CD4-positive, alpha-beta T cell treated with Interleukin-6 at 100 ng/mL for 8 hours (primary cell): ENCODE measurements around the gene SRD5A2.

Experiments
- DNase-seq: peaks from one replicate; pipeline ENCODE4 v3.0.0-alpha.2; 2020; ENCODE audit warnings: mixed read lengths, low spot score

SRD5A2 gene, protein sequence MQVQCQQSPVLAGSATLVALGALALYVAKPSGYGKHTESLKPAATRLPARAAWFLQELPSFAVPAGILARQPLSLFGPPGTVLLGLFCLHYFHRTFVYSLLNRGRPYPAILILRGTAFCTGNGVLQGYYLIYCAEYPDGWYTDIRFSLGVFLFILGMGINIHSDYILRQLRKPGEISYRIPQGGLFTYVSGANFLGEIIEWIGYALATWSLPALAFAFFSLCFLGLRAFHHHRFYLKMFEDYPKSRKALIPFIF

DNA sequence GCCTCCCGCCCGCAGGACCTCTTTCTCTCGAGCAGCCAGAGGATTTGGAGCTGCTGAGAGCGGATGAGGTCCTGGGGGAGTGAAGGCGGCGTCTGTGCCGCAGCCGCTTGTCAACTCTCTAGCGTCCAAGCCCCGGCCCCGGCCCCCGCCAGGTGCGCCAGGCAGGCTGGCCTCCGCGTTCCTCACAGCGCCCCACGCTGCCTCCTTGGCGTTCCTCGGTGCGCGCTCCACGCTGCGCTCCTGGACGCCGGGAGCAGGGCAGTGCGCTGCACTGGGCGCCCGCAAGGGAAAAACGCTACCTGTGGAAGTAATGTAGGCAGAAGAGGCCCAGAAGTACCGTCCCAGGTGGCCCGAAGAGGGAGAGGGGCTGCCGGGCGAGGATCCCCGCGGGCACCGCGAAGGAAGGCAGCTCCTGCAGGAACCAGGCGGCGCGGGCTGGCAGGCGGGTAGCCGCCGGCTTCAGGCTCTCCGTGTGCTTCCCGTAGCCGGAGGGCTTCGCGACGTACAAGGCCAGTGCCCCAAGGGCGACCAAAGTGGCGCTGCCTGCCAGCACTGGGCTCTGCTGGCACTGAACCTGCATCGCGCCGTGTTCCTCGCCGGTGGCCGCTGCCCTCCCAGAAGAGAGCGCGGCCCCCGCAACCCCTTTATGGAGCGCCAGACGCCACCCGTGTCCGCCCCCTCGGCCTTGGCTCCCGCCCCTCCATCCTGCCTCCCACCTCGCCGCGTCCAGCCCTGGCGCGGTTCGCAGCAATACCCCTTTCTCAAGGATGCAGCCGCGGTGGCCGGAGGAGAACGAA lies at the start of gene SRD5A2:
Gene SRD5A2 (minus strand): TSS at position 618 of the 797 bp plus-strand sequence. CDS start 38 bp downstream, at position 580.
- no peak for DNase-seq

DNA sequence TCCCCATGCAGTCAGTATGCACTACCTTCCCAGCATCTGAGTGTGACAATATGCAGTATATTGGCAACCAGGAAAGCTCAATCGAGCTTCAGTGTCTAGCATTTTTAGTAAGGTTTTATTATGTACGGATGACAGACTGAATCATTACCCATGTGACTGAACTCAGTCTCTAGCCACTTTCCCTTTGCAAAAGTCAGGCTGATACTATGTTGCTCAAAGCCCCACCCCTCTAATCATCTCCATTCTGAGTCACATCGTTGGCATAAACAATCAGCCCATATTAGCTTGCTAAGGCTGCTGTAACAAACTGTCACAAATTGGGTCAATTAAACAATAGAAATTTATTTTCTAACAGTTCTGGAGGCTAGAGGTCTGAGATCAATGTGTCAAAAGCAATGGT lies 25.8 kb upstream of the SRD5A2 start:
- no peak for DNase-seq

GRCh38 chr2:31598694-31599093 lies 18.0 kb upstream of the SRD5A2 start:
- DNase-seq, result no peak

DNA sequence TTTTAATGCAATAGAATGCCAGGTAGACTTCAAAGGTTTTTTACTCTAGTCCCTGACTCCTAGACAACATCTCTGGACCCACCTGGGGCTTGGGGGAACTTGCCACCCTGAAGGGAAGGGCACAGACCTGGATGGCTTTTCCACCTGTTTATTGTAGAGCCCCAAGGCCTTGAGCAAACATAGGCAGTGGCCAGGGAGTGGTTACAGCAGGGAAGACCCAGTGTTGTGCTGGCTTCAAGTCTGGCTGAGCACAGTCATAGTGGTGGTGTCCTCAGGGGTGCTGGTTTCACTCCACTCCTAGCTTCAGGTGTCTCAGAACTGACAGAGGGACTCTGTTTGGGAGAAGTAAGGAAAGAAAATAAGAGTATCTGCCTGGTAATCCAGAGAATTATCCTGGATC lies 5.5 kb upstream of the SRD5A2 start:
- DNase-seq, result no peak

DNA sequence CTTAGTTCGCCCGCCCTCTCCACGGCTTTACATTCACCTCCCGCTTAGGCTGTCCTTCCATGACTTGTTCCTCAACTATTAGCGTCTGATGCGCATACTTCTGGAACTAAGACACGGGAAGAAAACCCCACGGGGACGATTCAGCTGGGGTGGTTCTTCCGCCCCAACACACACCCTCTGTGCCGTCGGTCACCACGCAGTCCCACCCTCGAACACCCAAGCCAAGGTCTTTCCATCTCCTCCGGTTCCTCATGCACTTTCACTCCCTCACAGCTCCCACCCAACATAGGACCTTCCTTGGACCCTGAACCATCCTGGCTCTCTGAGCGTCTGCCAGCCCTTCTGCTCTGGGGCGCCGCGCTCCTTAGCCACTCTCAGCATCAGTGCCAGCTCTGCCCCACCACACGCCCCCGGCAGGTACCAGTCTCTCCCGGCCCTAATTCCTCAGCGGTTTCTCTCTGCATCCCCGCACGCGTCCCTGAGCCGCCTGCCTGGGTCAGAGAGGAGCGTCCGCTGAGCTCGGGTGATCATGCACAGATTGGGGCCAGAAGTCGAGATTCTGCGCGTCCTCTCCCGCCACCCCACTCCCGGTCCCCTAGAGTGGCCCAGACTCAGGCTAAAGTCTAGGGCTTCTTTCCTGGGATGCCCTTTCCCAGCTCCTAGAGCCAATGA lies 522 bp upstream of the SRD5A2 start:
- DNase-seq, result no peak

- DNase-seq, result no peak
These were observed 780 bp downstream of the SRD5A2 start for GRCh38 chr2:31579996-31580320.

GRCh38 chr2:31578316-31578715 lies 2.4 kb downstream of the SRD5A2 start:
- no peak for DNase-seq

DNA sequence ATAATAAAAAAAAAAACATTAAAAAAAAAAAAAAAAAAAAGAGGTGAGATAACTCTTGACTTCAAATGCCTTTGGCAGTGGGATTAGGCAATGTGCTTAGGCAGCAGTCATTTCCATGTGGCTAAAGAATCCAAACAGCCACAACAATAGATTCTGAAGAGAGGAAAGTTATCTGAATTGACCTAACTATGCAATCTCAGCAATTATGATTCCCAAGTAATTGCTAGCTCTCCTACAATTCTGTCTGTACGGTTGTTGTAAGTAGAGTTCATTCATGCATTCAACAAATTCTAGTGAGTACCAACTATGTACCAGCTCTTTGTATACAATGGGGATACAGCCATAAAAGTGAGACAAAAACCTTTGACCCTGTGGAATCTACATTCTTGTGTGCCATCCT lies 3.6 kb downstream of the SRD5A2 start:
- DNase-seq, result no peak

DNA sequence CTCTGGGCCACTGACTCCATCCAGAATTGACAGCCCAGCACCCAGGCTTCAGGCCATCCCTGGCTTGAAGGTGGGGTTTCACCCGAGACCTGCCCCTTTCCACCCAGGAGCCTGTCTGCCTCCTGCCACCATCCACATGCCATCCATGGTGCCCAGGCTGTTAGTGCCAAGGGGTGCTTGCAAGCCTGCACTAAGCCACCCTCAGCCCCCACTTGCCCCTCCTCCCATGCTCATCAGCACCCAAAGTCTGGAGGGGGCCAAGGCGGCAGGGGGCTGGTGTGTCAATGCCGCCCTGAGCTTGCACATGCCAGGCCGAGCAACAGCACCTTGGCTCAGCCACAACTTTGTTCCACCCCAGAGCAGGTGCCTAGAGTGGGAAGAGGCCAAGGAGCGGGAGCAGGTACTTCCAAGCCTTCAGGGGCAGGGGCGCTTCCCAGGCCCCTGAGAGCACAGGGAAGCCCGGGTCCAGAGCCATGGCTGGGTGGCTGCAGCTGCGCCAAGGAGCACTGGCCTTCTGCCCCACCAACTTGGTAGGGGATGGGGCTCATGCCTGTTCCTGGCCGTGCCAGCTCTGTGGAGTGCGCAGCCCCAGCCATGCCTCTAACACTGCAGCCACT lies 12.0 kb downstream of the SRD5A2 start:
- DNase-seq, result no peak

- no peak for DNase-seq
These were observed 13.1 kb downstream of the SRD5A2 start for GRCh38 chr2:31567679-31568078.

- no peak for DNase-seq
These were observed 17.4 kb downstream of the SRD5A2 start for GRCh38 chr2:31563273-31563839.

GRCh38 chr2:31561823-31562222 lies 18.9 kb downstream of the SRD5A2 start:
- no peak for DNase-seq

DNA sequence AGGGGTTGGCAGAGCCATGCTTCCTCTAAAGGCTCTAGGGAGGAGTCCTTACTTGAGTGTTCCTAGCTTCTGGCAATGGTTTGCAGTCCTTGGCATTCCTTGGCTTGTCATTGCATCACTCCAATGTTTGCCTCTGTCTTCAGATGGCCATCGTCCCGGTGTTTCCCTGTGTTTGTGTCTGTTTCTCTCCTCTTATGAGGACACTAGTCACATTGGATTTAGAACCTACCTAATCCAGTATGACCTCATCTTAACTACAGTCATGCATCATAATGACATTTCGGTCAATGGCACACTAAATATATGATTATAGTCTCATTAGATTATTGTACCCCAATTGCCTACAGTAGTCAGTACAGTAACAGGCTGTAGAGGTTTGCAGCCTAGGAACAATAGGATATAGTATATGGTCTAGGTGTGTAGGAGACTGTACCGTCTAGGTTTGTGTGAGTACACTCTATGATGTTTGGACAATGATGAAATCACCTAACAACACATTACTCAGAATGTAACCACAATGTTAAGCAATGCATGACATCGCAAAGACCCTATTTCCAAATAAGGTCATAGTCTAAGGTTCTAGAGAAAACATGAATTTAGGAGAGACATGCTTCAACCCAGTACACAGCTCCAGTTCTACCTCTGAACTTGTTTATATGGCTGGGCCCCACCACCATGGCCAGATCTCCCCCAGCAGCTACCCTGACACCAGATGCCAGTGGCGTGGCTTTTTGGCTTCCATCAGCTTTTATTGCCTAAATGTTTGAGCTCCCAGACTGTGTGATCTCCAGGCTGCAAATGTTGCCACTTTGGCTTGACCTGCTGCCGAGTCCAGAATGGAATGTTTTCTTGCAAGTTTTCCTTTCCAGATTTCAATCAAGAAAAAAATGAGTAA lies 22.1 kb downstream of the SRD5A2 start:
- no peak for DNase-seq

DNA sequence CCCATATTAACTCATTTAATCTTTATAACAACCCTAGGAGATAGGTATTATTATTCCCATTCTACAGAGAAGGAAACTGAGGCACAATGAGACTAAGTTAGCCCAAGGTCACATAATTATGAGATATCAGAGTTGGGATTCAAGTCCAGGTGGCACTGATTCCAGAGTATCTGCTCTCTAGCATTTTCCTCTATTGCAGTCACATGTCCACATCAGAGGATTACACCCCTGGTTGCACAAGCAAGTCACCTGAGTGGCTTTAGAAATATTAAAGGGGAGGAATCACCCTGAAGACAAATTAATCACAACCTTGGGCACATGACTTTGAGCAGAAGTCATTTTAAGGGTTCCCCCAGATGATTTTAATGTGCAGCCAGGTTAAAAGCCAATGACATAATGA lies 23.8 kb downstream of the SRD5A2 start:
- DNase-seq, result no peak

- no peak for DNase-seq
These were observed 24.6 kb downstream of the SRD5A2 start for GRCh38 chr2:31555967-31556706.

GRCh38 chr2:31553362-31553761 lies 27.4 kb downstream of the SRD5A2 start:
- DNase-seq, result no peak

DNA sequence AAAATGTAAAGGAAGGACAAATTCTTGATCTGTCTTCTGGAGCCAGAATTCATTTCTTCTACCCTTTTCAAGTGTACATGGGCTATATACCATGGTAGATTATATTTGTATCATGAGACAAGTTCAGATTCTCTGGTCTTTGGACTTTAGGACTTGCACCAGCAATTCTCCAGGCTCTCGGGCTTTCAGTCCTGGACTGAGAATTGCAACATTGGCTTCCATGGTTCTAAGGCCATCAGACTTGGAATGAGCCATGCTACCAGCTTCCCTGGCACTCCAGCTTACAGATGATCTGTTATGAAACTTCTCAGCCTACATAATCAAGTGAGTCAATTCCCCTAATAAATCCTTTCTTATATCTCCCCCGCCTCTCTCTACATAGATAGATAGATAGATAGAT lies 33.3 kb downstream of the SRD5A2 start:
- no peak for DNase-seq

DNA sequence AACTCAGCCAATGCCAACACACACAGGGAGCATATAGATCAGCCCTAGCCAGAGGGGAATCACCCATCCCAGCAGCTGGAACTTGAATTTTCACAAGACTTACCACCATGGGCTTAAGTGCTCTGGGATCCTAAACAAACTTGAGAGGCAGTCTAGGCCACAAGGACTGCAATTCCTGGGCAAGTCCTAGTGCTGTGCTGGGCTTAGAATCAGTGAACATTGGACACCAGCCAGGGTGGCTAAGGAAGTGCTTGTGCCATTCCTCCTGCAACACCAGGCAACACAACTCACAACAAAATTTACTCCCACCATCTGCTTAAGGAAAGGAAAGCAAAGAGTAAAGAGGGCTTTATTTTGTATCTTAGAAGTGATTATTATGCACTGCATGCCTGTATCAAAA lies 38.9 kb downstream of the SRD5A2 start:
- no peak for DNase-seq

GRCh38 chr2:31539505-31539904 lies 41.2 kb downstream of the SRD5A2 start:
- no peak for DNase-seq

- DNase-seq, result no peak
These were observed 45.0 kb downstream of the SRD5A2 start for GRCh38 chr2:31535768-31536167.

- no peak for DNase-seq
These were observed 46.1 kb downstream of the SRD5A2 start for GRCh38 chr2:31534636-31535035.
